GM12872 (cell line): ENCODE results near the gene B4GALT6.

ENCODE experiments used
- TF ChIP-seq, protein P1 (sequence below): IDR thresholded peaks from 3 replicates; pipeline ENCODE4 v1.5.1; 2011; ENCODE audit warnings: low read depth, mild to moderate bottlenecking, low read length, moderate library complexity; ENCODE audit not compliant: insufficient read depth

The B4GALT6 gene

GRCh38 chr18:31643003-31643402, 41.4 kb downstream of the B4GALT6 start:
- TF ChIP-seq, protein P1, sequence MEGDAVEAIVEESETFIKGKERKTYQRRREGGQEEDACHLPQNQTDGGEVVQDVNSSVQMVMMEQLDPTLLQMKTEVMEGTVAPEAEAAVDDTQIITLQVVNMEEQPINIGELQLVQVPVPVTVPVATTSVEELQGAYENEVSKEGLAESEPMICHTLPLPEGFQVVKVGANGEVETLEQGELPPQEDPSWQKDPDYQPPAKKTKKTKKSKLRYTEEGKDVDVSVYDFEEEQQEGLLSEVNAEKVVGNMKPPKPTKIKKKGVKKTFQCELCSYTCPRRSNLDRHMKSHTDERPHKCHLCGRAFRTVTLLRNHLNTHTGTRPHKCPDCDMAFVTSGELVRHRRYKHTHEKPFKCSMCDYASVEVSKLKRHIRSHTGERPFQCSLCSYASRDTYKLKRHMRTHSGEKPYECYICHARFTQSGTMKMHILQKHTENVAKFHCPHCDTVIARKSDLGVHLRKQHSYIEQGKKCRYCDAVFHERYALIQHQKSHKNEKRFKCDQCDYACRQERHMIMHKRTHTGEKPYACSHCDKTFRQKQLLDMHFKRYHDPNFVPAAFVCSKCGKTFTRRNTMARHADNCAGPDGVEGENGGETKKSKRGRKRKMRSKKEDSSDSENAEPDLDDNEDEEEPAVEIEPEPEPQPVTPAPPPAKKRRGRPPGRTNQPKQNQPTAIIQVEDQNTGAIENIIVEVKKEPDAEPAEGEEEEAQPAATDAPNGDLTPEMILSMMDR: no peak

DNA sequence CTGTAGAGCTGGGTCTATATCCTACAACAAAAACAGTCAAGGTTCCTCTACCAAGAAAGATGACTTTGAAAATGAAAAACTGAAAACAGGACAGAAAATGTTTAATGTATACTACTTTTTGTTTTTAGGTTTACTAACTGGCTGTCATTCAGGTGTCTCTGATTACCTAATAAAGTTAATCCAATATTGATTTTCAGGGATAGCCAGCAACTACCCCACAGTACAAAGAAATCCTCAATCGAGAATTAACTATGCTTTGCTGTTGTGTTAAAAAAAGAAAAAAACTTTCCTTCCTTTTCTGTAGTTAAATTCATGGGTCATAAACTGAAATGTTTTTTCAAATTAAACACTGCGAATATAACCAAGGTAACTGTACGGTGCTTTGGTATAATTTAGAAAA, 46.9 kb downstream of the B4GALT6 start:
- TF ChIP-seq, protein P1: no peak

DNA sequence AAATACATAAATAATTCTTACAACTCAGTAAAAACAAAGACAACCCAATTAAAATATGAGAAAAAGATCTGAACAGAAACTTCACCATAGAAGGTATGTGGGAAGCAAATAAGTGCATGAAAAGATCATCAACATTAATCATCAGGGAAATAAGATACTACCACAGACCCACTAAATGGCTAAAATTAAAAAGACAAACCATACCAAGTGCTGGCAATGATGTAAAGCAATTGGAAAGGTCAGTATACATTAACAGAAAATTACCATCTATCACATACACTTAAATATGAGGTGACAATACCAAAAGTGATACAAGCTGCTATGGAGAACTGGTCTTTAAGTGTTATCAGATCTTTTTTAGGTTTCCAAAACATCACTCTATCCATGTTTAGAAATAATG, 48.0 kb downstream of the B4GALT6 start:
- TF ChIP-seq, protein P1: no peak

DNA sequence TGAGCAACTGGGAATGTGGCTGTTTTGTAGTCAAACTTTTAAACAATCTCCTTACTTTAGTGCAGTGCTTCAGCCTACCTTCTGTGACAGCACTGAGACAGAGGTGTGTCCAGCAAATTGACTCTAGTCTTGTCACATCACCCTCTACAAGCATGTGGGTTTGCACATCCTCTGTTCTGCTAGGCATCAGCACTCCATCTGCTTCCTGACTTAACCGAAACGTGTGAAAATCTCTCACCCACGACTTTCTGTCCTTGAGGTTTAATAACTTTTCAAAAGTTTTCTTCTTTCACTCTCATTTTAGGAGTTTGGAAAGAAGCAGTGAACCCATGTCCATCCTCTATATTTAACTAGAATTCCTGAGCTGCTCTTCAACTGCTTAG, 50.1 kb downstream of the B4GALT6 start:
- TF ChIP-seq, protein P1: no peak

GRCh38 chr18:31633392-31634330, 50.7 kb downstream of the B4GALT6 start:
- TF ChIP-seq, protein P1: no peak

DNA sequence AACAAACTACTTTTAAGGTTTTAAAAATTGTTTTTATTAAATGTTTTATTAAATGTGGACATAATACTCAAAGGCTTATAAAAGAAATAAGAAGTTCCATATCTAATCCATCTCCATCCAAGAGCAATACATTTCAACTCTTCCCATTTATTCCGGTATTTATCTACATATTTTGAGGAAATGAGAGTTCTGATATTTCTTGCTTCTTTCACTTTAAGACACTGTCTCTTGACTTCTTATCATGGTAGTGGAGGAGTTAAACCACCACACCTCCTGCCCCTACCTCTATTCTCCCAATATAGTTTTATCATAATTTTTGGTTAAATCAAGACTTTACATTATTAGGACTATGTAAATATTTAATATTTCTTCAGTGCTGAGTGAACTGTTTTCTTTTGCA, 52.0 kb downstream of the B4GALT6 start:
- TF ChIP-seq, protein P1: no peak

DNA sequence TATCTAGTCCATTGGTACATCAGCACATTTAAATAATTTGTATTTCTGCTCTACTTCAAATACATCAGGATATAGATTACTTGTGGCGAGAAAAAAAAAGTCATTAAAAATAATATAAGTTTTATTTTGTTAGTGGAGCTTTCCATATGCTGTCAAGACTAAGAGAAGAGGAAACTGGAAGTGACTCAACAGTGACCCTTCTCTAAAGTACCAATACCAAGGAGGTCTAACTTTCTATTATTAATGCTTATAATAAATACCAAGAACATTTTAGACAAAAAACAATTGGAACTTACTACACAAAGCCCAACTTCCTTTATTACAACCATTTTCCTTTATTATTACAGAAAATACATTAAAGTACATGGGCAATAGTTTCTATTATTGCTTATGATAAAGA, 52.9 kb downstream of the B4GALT6 start:
- TF ChIP-seq, protein P1: no peak
